IMR-90 (cell line): ENCODE data around the gene WRAP73.

Experiments used
- BHLHE40 ChIP-seq: fragments of 150-350 bp; IDR thresholded peaks from 2 replicates; pipeline ENCODE4 v1.6.1; 2016; ENCODE audit warnings: mild to moderate bottlenecking, low read depth, low read length
- CTCF ChIP-seq: conservative IDR thresholded peaks from 2 replicates; pipeline ENCODE4 v1.5.1; 2012; ENCODE audit warnings: mild to moderate bottlenecking, low read depth, low read length, improper control_type of control experiment
- ELK1 ChIP-seq: fragments of 150-350 bp; IDR thresholded peaks from 2 replicates; pipeline ENCODE4 v1.6.1; 2016; ENCODE audit warnings: low read depth, mild to moderate bottlenecking, low read length, moderate library complexity, borderline replicate concordance
- MAFK ChIP-seq: IDR thresholded peaks from 2 replicates; pipeline ENCODE4 v1.6.1; 2012; ENCODE audit warnings: low read depth, low read length, improper control_type of control experiment
- MAZ ChIP-seq: IDR thresholded peaks from 2 replicates; pipeline ENCODE4 v1.6.1; 2012; ENCODE audit warnings: low read depth, mild to moderate bottlenecking, low read length, improper control_type of control experiment, moderate library complexity, borderline replicate concordance
- MXI1 ChIP-seq: IDR thresholded peaks from 2 replicates; pipeline ENCODE4 v1.6.1; 2012; ENCODE audit warnings: low read depth, mild to moderate bottlenecking, low read length, moderate library complexity, borderline replicate concordance
- POLR2A ChIP-seq: IDR thresholded peaks from 2 replicates; pipeline ENCODE4 v1.6.1; 2012; ENCODE audit warnings: mild to moderate bottlenecking, low read depth, low read length
- RAD21 ChIP-seq: IDR thresholded peaks from 2 replicates; pipeline ENCODE4 v1.6.1; 2012; ENCODE audit warnings: low read length, improper control_type of control experiment
- RCOR1 ChIP-seq: IDR thresholded peaks from 2 replicates; pipeline ENCODE4 v1.6.1; 2012; ENCODE audit warnings: mild to moderate bottlenecking, low read length, improper control_type of control experiment; ENCODE audit not compliant: insufficient replicate concordance
- RFX5 ChIP-seq: IDR thresholded peaks from 2 replicates; pipeline ENCODE4 v1.8.0; 2012; ENCODE audit warnings: low read depth, mild to moderate bottlenecking, low read length, moderate library complexity
- SMC3 ChIP-seq: fragments of 150-350 bp; IDR thresholded peaks from 2 replicates; pipeline ENCODE4 v1.6.1; 2016; ENCODE audit warnings: low read depth, mild to moderate bottlenecking, antibody characterized with exemption, low read length, moderate library complexity

DNA sequence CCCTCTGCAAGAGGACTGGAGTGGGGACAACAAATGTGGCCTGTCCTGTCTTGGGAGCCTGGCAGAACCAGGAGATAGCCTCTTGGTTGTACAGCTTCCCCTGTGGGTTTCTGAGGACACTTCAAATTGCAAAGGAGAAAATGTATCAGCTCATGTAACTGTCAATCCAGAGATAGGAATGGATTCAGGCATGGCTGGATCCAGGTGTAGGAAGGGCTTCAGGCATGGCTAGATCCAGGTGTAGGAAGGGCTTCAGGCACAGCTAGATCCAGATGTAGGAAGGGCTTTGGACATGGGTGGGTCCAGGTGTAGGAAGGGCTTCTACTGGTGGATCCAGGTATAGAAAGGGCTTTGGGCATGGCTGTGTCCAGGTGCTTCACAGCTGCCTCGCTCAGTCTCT lies 33.3 kb upstream of the WRAP73 start:
- TF ChIP-seq CTCF: no peak
- TF ChIP-seq MXI1: no peak
- no peak for TF ChIP-seq MAFK
- no peak for TF ChIP-seq RFX5
- TF ChIP-seq POLR2A: no peak
- TF ChIP-seq BHLHE40: no peak
- TF ChIP-seq RAD21: no peak
- TF ChIP-seq ELK1: no peak
- TF ChIP-seq SMC3: no peak
- TF ChIP-seq MAZ: no peak
- TF ChIP-seq RCOR1: no peak
